Naive thymus-derived CD4-positive, alpha-beta T cell (primary cell): Measurements from ENCODE around the gene ADRM1. TPM values are rescaled to one million over a fixed set of nuclear protein-coding genes. Genes with fewer than 3 reads are reported as not detected.

Experiments
- ATAC-seq: fragments of 150-1000 bp; cut with Tn5 transposase; 2 replicates; pipeline ENCODE4 v1.10.0; 2021; ENCODE audit warnings: mild to moderate bottlenecking, moderate library complexity
- CTCF ChIA-PET: fragments of 350-600 bp; sonication (Branson Sonifier 250); formaldehyde crosslinking; loops from one replicate; lab custom pipeline; 2021; ENCODE audit warnings: antibody characterized with exemption; lab: Charles Lee
- POLR2A ChIA-PET: fragments of 350-600 bp; sonication (Branson Sonifier 250); formaldehyde crosslinking; loops from one replicate; lab custom pipeline; 2021; ENCODE audit warnings: antibody characterized with exemption, inconsistent platforms; lab: Charles Lee
- DNase-seq, 9 donors: peaks; one replicate each; pipeline versions ENCODE4 v3.0.0 to v3.0.0-alpha.2; 2020 to 2022; ENCODE audit warnings: mixed read lengths in 1 of 9
- H3K27ac ChIP-seq: one replicate; pipeline ENCODE4 v1.7.0; 2013; ENCODE audit warnings: mild to moderate bottlenecking, low read depth, low read length, moderate library complexity
- H3K27me3 ChIP-seq, 2 donors: one replicate each; pipeline ENCODE4 v1.7.0; 2013; ENCODE audit warnings: low read length in 2 of 2, mild to moderate bottlenecking in 2 of 2, moderate library complexity in 2 of 2; ENCODE audit not compliant: control insufficient read depth in 2 of 2, insufficient read depth in 2 of 2
- H3K36me3 ChIP-seq, 3 experiments: 1 replicate in 2 of 3; 2 replicates in 1 of 3; pipeline ENCODE4 v1.7.0; 2013; ENCODE audit warnings: low read length in 3 of 3, mild to moderate bottlenecking in 3 of 3, moderate library complexity in 1 of 3; ENCODE audit not compliant: insufficient read depth in 3 of 3, control insufficient read depth in 2 of 3
- H3K4me1 ChIP-seq, 2 donors: one replicate each; pipeline ENCODE4 v1.7.0; 2013; ENCODE audit warnings: low read length in 2 of 2, mild to moderate bottlenecking in 2 of 2, moderate library complexity in 1 of 2; ENCODE audit not compliant: control insufficient read depth in 2 of 2, insufficient read depth in 2 of 2
- H3K4me3 ChIP-seq: 2 replicates; pipeline ENCODE4 v1.7.0; 2013; ENCODE audit warnings: mild to moderate bottlenecking, low read length
- H3K9me3 ChIP-seq, 3 experiments: 1 replicate in 2 of 3; 2 replicates in 1 of 3; pipeline ENCODE4 v1.7.0; 2013; ENCODE audit warnings: low read length in 3 of 3; ENCODE audit not compliant: control insufficient read depth in 2 of 3
- H3K27ac Mint-ChIP-seq, 9 donors: one replicate each; pipeline ENCODE4 v1.8.0; 2020 to 2022; ENCODE audit warnings: mixed read lengths in 9 of 9, mild to moderate bottlenecking in 8 of 9, moderate library complexity in 5 of 9, inconsistent platforms in 2 of 9
- H3K27me3 Mint-ChIP-seq, 5 donors: one replicate each; pipeline ENCODE4 v1.8.0; 2021 to 2022; ENCODE audit warnings: mixed read lengths in 5 of 5, mild to moderate bottlenecking in 1 of 5
- H3K36me3 Mint-ChIP-seq, 5 donors: one replicate each; pipeline ENCODE4 v1.8.0; 2020 to 2022; ENCODE audit warnings: mixed read lengths in 5 of 5, mild to moderate bottlenecking in 3 of 5, inconsistent platforms in 1 of 5
- H3K4me1 Mint-ChIP-seq, 7 donors: one replicate each; pipeline ENCODE4 v1.8.0; 2020 to 2022; ENCODE audit warnings: mixed read lengths in 7 of 7, mild to moderate bottlenecking in 3 of 7, inconsistent platforms in 1 of 7
- H3K4me3 Mint-ChIP-seq, 10 donors: one replicate each; pipeline ENCODE4 v1.8.0; 2020 to 2022; ENCODE audit warnings: mild to moderate bottlenecking in 10 of 10, mixed read lengths in 10 of 10, moderate library complexity in 6 of 10, inconsistent platforms in 2 of 10
- H3K9me3 Mint-ChIP-seq, 11 donors: one replicate each; pipeline ENCODE4 v1.8.0; 2020 to 2022; ENCODE audit warnings: mixed read lengths in 11 of 11, mild to moderate bottlenecking in 4 of 11, inconsistent platforms in 1 of 11, moderate library complexity in 1 of 11
- intact Hi-C, 2 donors: fragments of 100-400 bp; cut with micrococcal nuclease; formaldehyde crosslinking; loops; one replicate each; pipeline ENCODE4 v1.15.1; 2023
- polyA plus RNA-seq, 2 donors: library from polyadenylated mRNA; unstranded; fragments of 300-500 nt; fragmentation: Illumina TruSeq; gene quantifications; one replicate each; pipeline ENCODE4 v1.2.3, GENCODE V29; 2021
- total RNA-seq, 6 experiments: library from RNA in 5 of 6; stranded (reverse) in 5 of 6; gene quantifications; 1 replicate in 5 of 6; 2 replicates in 1 of 6; pipeline ENCODE4 v1.2.3 and lab custom pipeline; 2021 to 2026

The ADRM1 gene
- total and polyA plus RNA-seq, 7 experiments from 2014 or later = 51.3 to 117 (median 56.1) TPM

GRCh38 chr20:62262064-62262463 is 40.7 kb upstream of the ADRM1 start:
- DNase-seq = no peak
- no peak overlapping the region for H3K4me3 ChIP-seq
- intact Hi-C loops = no loop called here
- H3K27me3 ChIP-seq = no peaks in the 10 kb centered on the region
- no peaks in the 10 kb centered on the region for H3K9me3 ChIP-seq
- no peak overlapping the region for H3K27ac ChIP-seq
- no peak for ATAC-seq
- Mint-ChIP-seq H3K9me3 (peaks cover 0 to 1% (median 0%) of the 10 kb centered on the region in 11 donors), H3K4me3 (no peak overlapping the region), H3K36me3 (peaks cover 13 to 50% (median 19%) of the 10 kb centered on the region in 5 donors), H3K4me1 (peaks cover 0 to 6% (median 0%) of the 10 kb centered on the region in 7 donors), H3K27ac (no peak overlapping the region), H3K27me3 (no peaks in the 10 kb centered on the region)
- ChIA-PET POLR2A (no interaction called here), CTCF (no interaction called here)
- H3K4me1 ChIP-seq = no peaks in the 10 kb centered on the region
- peaks cover 12 to 91% (median 19%) of the 10 kb centered on the region in 3 experiments for H3K36me3 ChIP-seq

DNA sequence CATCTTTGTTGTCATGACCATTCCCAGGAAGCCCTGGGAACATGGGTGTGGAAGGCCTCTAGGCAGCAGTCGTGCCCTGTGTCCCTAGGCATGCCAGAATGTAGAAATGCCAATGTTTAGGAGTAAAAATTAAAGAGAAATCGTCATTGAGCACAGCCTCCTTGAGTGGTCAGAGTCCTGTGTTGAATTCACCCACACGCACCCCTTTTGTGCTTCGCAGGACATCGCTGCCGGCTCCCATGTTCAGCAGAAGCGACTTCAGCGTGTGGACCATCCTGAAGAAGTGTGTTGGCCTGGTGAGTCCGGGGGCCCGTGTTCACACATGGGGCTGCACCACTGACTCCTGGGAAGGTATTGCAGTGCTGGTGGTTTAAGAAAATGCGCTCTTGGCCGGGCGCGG is 39.4 kb upstream of the ADRM1 start:
- peaks cover 12 to 91% (median 19%) of the 10 kb centered on the region in 3 experiments for H3K36me3 ChIP-seq
- no peaks in the 10 kb centered on the region for H3K9me3 ChIP-seq
- Mint-ChIP-seq H3K4me1 (peaks cover 0 to 3% (median 0%) of the 10 kb centered on the region in 7 donors), H3K36me3 (peaks cover 13 to 52% (median 19%) of the 10 kb centered on the region in 5 donors), H3K27me3 (no peaks in the 10 kb centered on the region), H3K9me3 (peaks cover 0 to 1% (median 0%) of the 10 kb centered on the region in 11 donors), H3K4me3 (no peak overlapping the region), H3K27ac (no peak overlapping the region)
- ChIA-PET CTCF (no interaction called here), POLR2A (no interaction called here)
- H3K27me3 ChIP-seq = no peaks in the 10 kb centered on the region
- no peak overlapping the region for H3K27ac ChIP-seq
- intact Hi-C loops = no loop called here
- H3K4me1 ChIP-seq = no peaks in the 10 kb centered on the region
- H3K4me3 ChIP-seq = no peak overlapping the region
- no peak for DNase-seq
- ATAC-seq = no peak

GRCh38 chr20:62265365-62265764 is 37.4 kb upstream of the ADRM1 start:
- no peaks in the 10 kb centered on the region for H3K4me1 ChIP-seq
- no peak for DNase-seq
- ChIA-PET POLR2A (no interaction called here), CTCF (interaction anchor here (0.5 kb wide), 1 partner anchor 71 kb away, joined by 4 read pairs; no protein-coding TSS in a partner anchor)
- H3K27me3 ChIP-seq = no peaks in the 10 kb centered on the region
- H3K9me3 Mint-ChIP-seq = peaks cover 0 to 1% (median 0%) of the 10 kb centered on the region in 11 donors
- peaks cover 13 to 46% (median 19%) of the 10 kb centered on the region in 5 donors for H3K36me3 Mint-ChIP-seq
- intact Hi-C loops = no loop called here
- ATAC-seq = no peak
- no peak overlapping the region for H3K27ac ChIP-seq
- H3K9me3 ChIP-seq = no peaks in the 10 kb centered on the region
- no peak overlapping the region for H3K4me3 ChIP-seq
- no peaks in the 10 kb centered on the region for H3K27me3 Mint-ChIP-seq
- no peak overlapping the region for H3K4me3 Mint-ChIP-seq
- H3K27ac Mint-ChIP-seq = no peak overlapping the region
- H3K36me3 ChIP-seq = peaks cover under 1 to 89% (median 17%) of the 10 kb centered on the region in 3 experiments
- H3K4me1 Mint-ChIP-seq = no peaks in the 10 kb centered on the region

- POLR2A ChIA-PET = no interaction called here
These were observed 36.5 kb upstream of the ADRM1 start for GRCh38 chr20:62266340-62266739.

GRCh38 chr20:62266851-62267250 is 35.9 kb upstream of the ADRM1 start:
- CTCF ChIA-PET = no interaction called here
- Mint-ChIP-seq H3K9me3 (peaks cover 0 to 1% (median 0%) of the 10 kb centered on the region in 11 donors), H3K27ac (no peak overlapping the region), H3K4me1 (no peaks in the 10 kb centered on the region), H3K4me3 (no peak overlapping the region), H3K36me3 (peaks cover 13 to 49% (median 19%) of the 10 kb centered on the region in 5 donors), H3K27me3 (no peaks in the 10 kb centered on the region)
- H3K27me3 ChIP-seq = no peaks in the 10 kb centered on the region
- POLR2A ChIA-PET = no interaction called here
- ATAC-seq (no peak), DNase-seq (no peak)
- intact Hi-C loops = no loop called here
- H3K27ac ChIP-seq = no peak overlapping the region
- no peaks in the 10 kb centered on the region for H3K4me1 ChIP-seq
- H3K36me3 ChIP-seq = peaks cover 0 to 84% (median 17%) of the 10 kb centered on the region in 3 experiments
- no peak overlapping the region for H3K4me3 ChIP-seq
- H3K9me3 ChIP-seq = no peaks in the 10 kb centered on the region

More at GRCh38 chr20:62266340-62266739, 36.5 kb upstream of the ADRM1 start:
- Histone ChIP-seq H3K4me3 (no peak overlapping the region), H3K27ac (no peak overlapping the region), H3K36me3 (peaks cover 0 to 84% (median 17%) of the 10 kb centered on the region in 3 experiments), H3K27me3 (no peaks in the 10 kb centered on the region), H3K4me1 (no peaks in the 10 kb centered on the region), H3K9me3 (no peaks in the 10 kb centered on the region)
- Mint-ChIP-seq H3K4me1 (no peaks in the 10 kb centered on the region), H3K36me3 (peaks cover 13 to 49% (median 19%) of the 10 kb centered on the region in 5 donors), H3K27ac (no peak overlapping the region), H3K27me3 (no peaks in the 10 kb centered on the region), H3K9me3 (peaks cover 0 to 1% (median 0%) of the 10 kb centered on the region in 11 donors), H3K4me3 (no peak overlapping the region)
- CTCF ChIA-PET = no interaction called here
- peak in 2 of 9 donors; percentile 6 to 13 for DNase-seq
- intact Hi-C loops = no loop called here
- ATAC-seq = no peak

GRCh38 chr20:62267543-62267942 is 35.3 kb upstream of the ADRM1 start:
- no peak overlapping the region for H3K4me3 ChIP-seq
- Mint-ChIP-seq H3K4me3 (no peak overlapping the region), H3K27me3 (no peaks in the 10 kb centered on the region), H3K9me3 (peaks cover 0 to 1% (median 0%) of the 10 kb centered on the region in 11 donors), H3K4me1 (no peaks in the 10 kb centered on the region), H3K27ac (no peak overlapping the region), H3K36me3 (peaks cover 13 to 52% (median 18%) of the 10 kb centered on the region in 5 donors)
- intact Hi-C loops = no loop called here
- peaks cover 0 to 84% (median 12%) of the 10 kb centered on the region in 3 experiments for H3K36me3 ChIP-seq
- DNase-seq (no peak), ATAC-seq (no peak)
- H3K9me3 ChIP-seq = no peaks in the 10 kb centered on the region
- no peak overlapping the region for H3K27ac ChIP-seq
- H3K27me3 ChIP-seq = no peaks in the 10 kb centered on the region
- no peaks in the 10 kb centered on the region for H3K4me1 ChIP-seq
- ChIA-PET CTCF (no interaction called here), POLR2A (no interaction called here)
